GM12864 (cell line): ENCODE results near the gene APOL2.

ENCODE experiments used
- DNase-seq: peaks from one replicate; pipeline ENCODE4 v3.0.0-alpha.2; 2011; ENCODE audit warnings: low read depth
- H3K4me3 ChIP-seq: 2 replicates; pipeline ENCODE4 v1.5.1; 2011; ENCODE audit warnings: mild to moderate bottlenecking, low read depth, low read length, control low read depth
- TF ChIP-seq, protein P1 (sequence below): IDR thresholded peaks from 2 replicates; pipeline ENCODE4 v1.5.1; 2011; ENCODE audit warnings: low read depth, mild to moderate bottlenecking, moderate library complexity, low read length, control low read depth, inconsistent platforms; ENCODE audit errors: missing control alignments

The APOL2 gene

GRCh38 chr22:36180038-36180880, 59.1 kb downstream of the APOL2 start:
- no peak overlapping the region for H3K4me3 ChIP-seq
- TF ChIP-seq, protein P1, sequence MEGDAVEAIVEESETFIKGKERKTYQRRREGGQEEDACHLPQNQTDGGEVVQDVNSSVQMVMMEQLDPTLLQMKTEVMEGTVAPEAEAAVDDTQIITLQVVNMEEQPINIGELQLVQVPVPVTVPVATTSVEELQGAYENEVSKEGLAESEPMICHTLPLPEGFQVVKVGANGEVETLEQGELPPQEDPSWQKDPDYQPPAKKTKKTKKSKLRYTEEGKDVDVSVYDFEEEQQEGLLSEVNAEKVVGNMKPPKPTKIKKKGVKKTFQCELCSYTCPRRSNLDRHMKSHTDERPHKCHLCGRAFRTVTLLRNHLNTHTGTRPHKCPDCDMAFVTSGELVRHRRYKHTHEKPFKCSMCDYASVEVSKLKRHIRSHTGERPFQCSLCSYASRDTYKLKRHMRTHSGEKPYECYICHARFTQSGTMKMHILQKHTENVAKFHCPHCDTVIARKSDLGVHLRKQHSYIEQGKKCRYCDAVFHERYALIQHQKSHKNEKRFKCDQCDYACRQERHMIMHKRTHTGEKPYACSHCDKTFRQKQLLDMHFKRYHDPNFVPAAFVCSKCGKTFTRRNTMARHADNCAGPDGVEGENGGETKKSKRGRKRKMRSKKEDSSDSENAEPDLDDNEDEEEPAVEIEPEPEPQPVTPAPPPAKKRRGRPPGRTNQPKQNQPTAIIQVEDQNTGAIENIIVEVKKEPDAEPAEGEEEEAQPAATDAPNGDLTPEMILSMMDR = peak; percentile 91
- peak; percentile 36 for DNase-seq

DNA sequence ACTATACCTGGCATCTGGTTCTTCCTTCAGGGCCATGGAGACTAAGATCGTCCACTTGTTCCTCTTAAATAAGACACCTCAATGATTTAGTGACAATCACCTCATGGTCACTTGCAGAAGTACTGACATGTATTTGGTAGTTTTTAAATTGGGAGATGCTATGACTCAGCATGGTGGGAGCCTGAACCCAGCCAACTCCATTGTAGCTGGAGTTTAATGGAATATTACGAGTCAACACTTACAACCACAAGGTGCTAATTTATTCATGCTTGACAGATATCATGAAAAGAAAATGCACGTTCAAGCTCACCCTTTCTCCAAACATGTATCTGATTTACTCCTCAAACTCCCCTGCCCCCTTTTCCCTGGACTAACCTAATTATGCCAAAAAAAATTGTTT, 62.2 kb downstream of the APOL2 start:
- no peak overlapping the region for H3K4me3 ChIP-seq
- TF ChIP-seq, protein P1 = no peak
- DNase-seq = no peak
